ENCODE results near the gene MAN2A1.

Gene MAN2A1

DNA sequence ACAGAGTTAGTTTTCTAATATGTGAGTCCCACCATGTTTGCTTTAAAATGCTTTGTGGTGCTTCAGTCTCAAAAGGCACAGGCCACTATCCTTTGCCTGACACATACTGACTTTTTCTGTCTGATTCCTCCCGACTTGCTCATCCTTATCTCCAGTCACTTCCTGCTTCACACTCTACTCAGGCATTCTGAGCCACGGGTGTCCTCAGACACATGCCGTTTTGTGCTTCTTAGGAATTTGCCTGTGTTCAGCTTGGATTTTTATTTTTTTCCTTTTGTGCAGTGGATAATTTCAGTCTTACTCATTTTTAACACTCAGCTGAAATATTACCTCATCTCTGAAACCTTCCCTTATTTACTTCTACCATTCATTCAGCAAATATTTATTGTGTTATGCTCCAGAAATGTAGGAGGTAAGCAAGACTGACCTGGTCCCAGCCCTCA is 54.1 kb downstream of the MAN2A1 start:
- H3K4me3 ChIP-seq (replicated peaks; ENCODE audit: low read depth, low read length) = no peak overlapping the region
- no peaks in the 10 kb centered on the region for H3K27me3 ChIP-seq (replicated peaks; ENCODE audit: control insufficient read depth, insufficient read depth, low read length)
- no peaks in the 10 kb centered on the region for H3K36me3 ChIP-seq (ENCODE audit: control insufficient read depth, insufficient read depth, low read length)

DNA sequence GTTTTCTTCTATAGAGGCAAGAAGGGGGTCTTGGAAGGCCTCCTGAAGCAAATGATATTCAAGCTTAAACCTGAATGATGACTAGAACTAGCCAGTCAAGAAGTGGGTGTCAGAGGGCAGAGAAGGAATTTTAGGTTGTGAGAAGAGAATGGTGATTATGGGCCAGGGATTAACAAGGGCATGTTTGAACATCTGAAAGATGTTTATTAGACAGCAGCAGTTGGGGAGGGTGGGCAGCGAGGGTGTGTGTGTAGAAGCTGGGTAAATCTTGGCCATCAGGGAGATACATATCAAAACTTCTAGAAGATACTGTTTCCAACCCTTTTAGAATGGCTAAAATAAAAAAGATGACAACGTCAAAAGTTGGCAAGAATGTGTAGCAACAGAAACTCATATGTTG is 54.5 kb downstream of the MAN2A1 start:
- no peak for TF ChIP-seq CTCF (IDR thresholded peaks at IDR 0.05; ENCODE audit: insufficient read depth, low read length, poor library complexity, severe bottlenecking)
- no peaks in the 10 kb centered on the region for H3K36me3 ChIP-seq (ENCODE audit: control insufficient read depth, insufficient read depth, low read length)
- DNase-seq (ENCODE audit: extremely low read depth, insufficient read length) = no peak
- H3K4me3 ChIP-seq (replicated peaks; ENCODE audit: low read depth, low read length) = no peak overlapping the region
- no peaks in the 10 kb centered on the region for H3K27me3 ChIP-seq (replicated peaks; ENCODE audit: control insufficient read depth, insufficient read depth, low read length)

More for the DNA sequence above, 54.1 kb downstream of the MAN2A1 start:
- DNase-seq (ENCODE audit: extremely low read depth, insufficient read length) = no peak
- TF ChIP-seq CTCF (IDR thresholded peaks at IDR 0.05; ENCODE audit: insufficient read depth, low read length, poor library complexity, severe bottlenecking) = no peak

DNA sequence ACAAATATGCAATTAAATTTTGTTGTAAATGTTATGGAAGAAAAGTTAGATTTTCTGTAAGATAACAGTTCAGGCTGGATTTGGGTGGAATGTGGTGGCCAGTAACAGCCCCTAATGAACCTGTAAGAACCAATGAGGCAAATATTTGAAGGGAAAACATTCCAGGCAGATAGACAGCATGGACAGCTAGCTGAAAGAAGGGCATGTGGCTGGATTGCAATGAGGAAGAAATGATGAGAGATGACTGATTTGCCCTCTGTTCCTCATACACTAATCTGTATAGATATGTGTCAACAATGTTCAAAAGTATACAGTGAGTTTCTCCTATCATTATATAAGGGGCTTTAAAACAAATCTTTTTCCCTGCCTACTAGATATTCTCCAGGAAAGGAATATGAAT is 58.8 kb downstream of the MAN2A1 start:
- Histone ChIP-seq H3K36me3 (ENCODE audit: control insufficient read depth, insufficient read depth, low read length) (no peaks in the 10 kb centered on the region), H3K4me3 (replicated peaks; ENCODE audit: low read depth, low read length) (no peak overlapping the region), H3K27me3 (replicated peaks; ENCODE audit: control insufficient read depth, insufficient read depth, low read length) (no peaks in the 10 kb centered on the region)
- TF ChIP-seq CTCF (IDR thresholded peaks at IDR 0.05; ENCODE audit: insufficient read depth, low read length, poor library complexity, severe bottlenecking) = no peak
- DNase-seq (ENCODE audit: extremely low read depth, insufficient read length) = no peak

GRCh38 chr5:109750463-109750862 is 60.7 kb downstream of the MAN2A1 start:
- Histone ChIP-seq H3K36me3 (ENCODE audit: control insufficient read depth, insufficient read depth, low read length) (no peaks in the 10 kb centered on the region), H3K4me3 (replicated peaks; ENCODE audit: low read depth, low read length) (no peak overlapping the region), H3K27me3 (replicated peaks; ENCODE audit: control insufficient read depth, insufficient read depth, low read length) (no peaks in the 10 kb centered on the region)
- no peak for DNase-seq (ENCODE audit: extremely low read depth, insufficient read length)
- TF ChIP-seq CTCF (IDR thresholded peaks at IDR 0.05; ENCODE audit: insufficient read depth, low read length, poor library complexity, severe bottlenecking) = no peak

GRCh38 chr5:109753279-109753678 is 63.6 kb downstream of the MAN2A1 start:
- DNase-seq (ENCODE audit: extremely low read depth, insufficient read length) = no peak
- TF ChIP-seq CTCF (IDR thresholded peaks at IDR 0.05; ENCODE audit: insufficient read depth, low read length, poor library complexity, severe bottlenecking) = no peak
- Histone ChIP-seq H3K36me3 (ENCODE audit: control insufficient read depth, insufficient read depth, low read length) (no peaks in the 10 kb centered on the region; the same call in 1 of the 2 replicates), H3K27me3 (replicated peaks; ENCODE audit: control insufficient read depth, insufficient read depth, low read length) (no peaks in the 10 kb centered on the region), H3K4me3 (replicated peaks; ENCODE audit: low read depth, low read length) (no peak overlapping the region)

DNA sequence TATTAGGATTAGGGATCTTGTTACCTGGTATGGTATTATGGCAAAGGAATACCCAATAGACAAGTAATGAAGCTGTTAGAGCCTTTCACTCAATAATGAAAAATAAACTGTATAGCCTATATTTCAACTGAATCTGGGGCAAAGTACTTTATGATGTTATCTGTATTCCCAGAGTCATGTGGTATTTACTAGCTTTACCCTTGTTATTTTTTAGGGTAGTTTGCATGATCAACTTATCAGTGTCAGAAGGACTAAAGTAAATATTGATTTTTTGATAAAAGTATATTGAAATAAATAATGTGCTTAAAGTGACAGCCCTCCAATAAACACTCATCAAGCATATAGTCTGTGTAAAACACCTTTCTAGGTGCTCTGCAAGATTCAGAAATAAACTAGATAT is 64.6 kb downstream of the MAN2A1 start:
- Histone ChIP-seq H3K4me3 (replicated peaks; ENCODE audit: low read depth, low read length) (no peak overlapping the region), H3K36me3 (ENCODE audit: control insufficient read depth, insufficient read depth, low read length) (no peaks in the 10 kb centered on the region; the same call in 1 of the 2 replicates), H3K27me3 (replicated peaks; ENCODE audit: control insufficient read depth, insufficient read depth, low read length) (no peaks in the 10 kb centered on the region)
- no peak for TF ChIP-seq CTCF (IDR thresholded peaks at IDR 0.05; ENCODE audit: insufficient read depth, low read length, poor library complexity, severe bottlenecking)
- DNase-seq (ENCODE audit: extremely low read depth, insufficient read length) = no peak
